Neural cell (in vitro differentiated cells): ENCODE measurements around the gene LRRC15. TPM values are rescaled to one million over a fixed set of nuclear protein-coding genes. Genes with fewer than 3 reads are reported as not detected.

Experiments
- H2AFZ ChIP-seq: fragments of 200-600, 300-800 bp; sonication (generic), shearing (Covaris generic); 2 replicates; pipeline ENCODE4 v1.6.0; 2014; ENCODE audit warnings: low read depth, mild to moderate bottlenecking, antibody characterized with exemption, low read length, moderate library complexity
- H3F3A ChIP-seq: fragments of 200-600 bp; shearing (Covaris generic); 2 replicates; pipeline ENCODE4 v1.6.1; 2016; ENCODE audit warnings: mild to moderate bottlenecking, moderate library complexity, mixed read lengths, antibody characterized with exemption, low read length; ENCODE audit not compliant: insufficient read depth, poor library complexity, severe bottlenecking
- H3K27ac ChIP-seq: fragments of 200-600, 300-800 bp; sonication (generic), shearing (Covaris generic); 2 replicates; pipeline ENCODE4 v1.5.1; 2014; ENCODE audit warnings: mild to moderate bottlenecking, low read length, moderate library complexity
- H3K27me3 ChIP-seq: fragments of 300-800, 200-600 bp; sonication (generic), shearing (Covaris generic); 2 replicates; pipeline ENCODE4 v1.6.0; 2014; ENCODE audit warnings: mild to moderate bottlenecking, low read depth, low read length, moderate library complexity; ENCODE audit not compliant: insufficient read depth
- H3K36me3 ChIP-seq: fragments of 300-800, 200-600 bp; sonication (generic), shearing (Covaris generic); 2 replicates; pipeline ENCODE4 v1.5.1; 2014; ENCODE audit warnings: mild to moderate bottlenecking, antibody characterized with exemption, low read length, moderate library complexity; ENCODE audit not compliant: insufficient read depth
- H3K4me2 ChIP-seq: fragments of 300-800, 200-600 bp; sonication (generic), shearing (Covaris generic); 2 replicates; pipeline ENCODE4 v1.6.0; 2014; ENCODE audit warnings: mild to moderate bottlenecking, low read length
- H3K4me3 ChIP-seq: fragments of 300-800, 200-600 bp; sonication (generic), shearing (Covaris generic); 2 replicates; pipeline ENCODE4 v1.5.1; 2014; ENCODE audit warnings: mild to moderate bottlenecking, low read length, moderate library complexity
- H3K79me2 ChIP-seq: fragments of 200-600 bp; shearing (Covaris generic); replicated peaks from 2 replicates; pipeline ENCODE4 v1.6.0; 2014; ENCODE audit warnings: mild to moderate bottlenecking, low read length, moderate library complexity; ENCODE audit not compliant: insufficient read depth
- H3K9ac ChIP-seq: fragments of 300-800, 200-600 bp; sonication (generic), shearing (Covaris generic); 2 replicates; pipeline ENCODE4 v1.6.1; 2016; ENCODE audit warnings: mild to moderate bottlenecking, low read length, mixed read lengths
- H3K9me2 ChIP-seq: fragments of 200-600 bp; shearing (Covaris generic); 2 replicates; pipeline ENCODE4 v1.6.1; 2016; ENCODE audit warnings: mild to moderate bottlenecking, low read length, mixed read lengths; ENCODE audit not compliant: insufficient read depth
- H3K9me3 ChIP-seq: fragments of 200-600, 300-800 bp; sonication (generic), shearing (Covaris generic); 2 replicates; pipeline ENCODE4 v1.6.1; 2016; ENCODE audit warnings: mild to moderate bottlenecking, mixed run types, low read length, moderate library complexity, mixed read lengths
- H4K20me1 ChIP-seq: fragments of 200-600 bp; shearing (Covaris generic); 2 replicates; pipeline ENCODE4 v1.6.1; 2016; ENCODE audit warnings: mild to moderate bottlenecking, mixed run types; ENCODE audit not compliant: insufficient read depth
- CTCF ChIP-seq: fragments of 450-650 bp; IDR thresholded peaks from 2 replicates; pipeline ENCODE4 v1.5.1; 2014; ENCODE audit warnings: antibody characterized with exemption, mild to moderate bottlenecking, moderate library complexity; ENCODE audit not compliant: poor library complexity, severe bottlenecking
- EP300 ChIP-seq: fragments of 450-650 bp; conservative IDR thresholded peaks from 2 replicates; pipeline ENCODE4 v1.6.1; 2014; ENCODE audit warnings: antibody characterized with exemption, mild to moderate bottlenecking, moderate library complexity; ENCODE audit not compliant: poor library complexity, severe bottlenecking
- EZH2 ChIP-seq: fragments of 200-600, 300-800 bp; shearing (Covaris generic), sonication (generic); IDR thresholded peaks from 2 replicates; pipeline ENCODE4 v1.6.1; 2014; ENCODE audit warnings: antibody characterized with exemption, low read length, borderline replicate concordance, mild to moderate bottlenecking; ENCODE audit not compliant: insufficient read depth, poor library complexity, severe bottlenecking
- MXI1 ChIP-seq: fragments of 450-650 bp; conservative IDR thresholded peaks from 2 replicates; pipeline ENCODE4 v1.6.1; 2014; ENCODE audit warnings: antibody characterized with exemption, mild to moderate bottlenecking; ENCODE audit not compliant: poor library complexity, severe bottlenecking
- POLR2AphosphoS5 ChIP-seq: IDR thresholded peaks from 2 replicates; pipeline ENCODE4 v1.6.1; 2012
- RAD21 ChIP-seq: fragments of 450-650 bp; conservative IDR thresholded peaks from 2 replicates; pipeline ENCODE4 v1.6.1; 2014; ENCODE audit warnings: antibody characterized with exemption, mild to moderate bottlenecking, moderate library complexity
- REST ChIP-seq: IDR thresholded peaks from 2 replicates; pipeline ENCODE4 v1.6.1; 2012; ENCODE audit warnings: borderline replicate concordance
- SMC3 ChIP-seq: fragments of 450-650 bp; conservative IDR thresholded peaks from 2 replicates; pipeline ENCODE4 v1.6.1; 2014; ENCODE audit warnings: antibody characterized with exemption, mild to moderate bottlenecking, moderate library complexity; ENCODE audit not compliant: poor library complexity
- TAF1 ChIP-seq: IDR thresholded peaks from 2 replicates; pipeline ENCODE4 v1.6.1; 2012; ENCODE audit warnings: low read depth
- polyA plus RNA-seq: library from polyadenylated mRNA; depleted of rRNA; stranded (reverse); fragments of >200 nt; gene quantifications from 2 replicates; pipeline ENCODE4 v1.2.3, GENCODE V29; 2014

Gene LRRC15
- polyA plus RNA-seq, 1 donor from 2014 or later = not detected

DNA sequence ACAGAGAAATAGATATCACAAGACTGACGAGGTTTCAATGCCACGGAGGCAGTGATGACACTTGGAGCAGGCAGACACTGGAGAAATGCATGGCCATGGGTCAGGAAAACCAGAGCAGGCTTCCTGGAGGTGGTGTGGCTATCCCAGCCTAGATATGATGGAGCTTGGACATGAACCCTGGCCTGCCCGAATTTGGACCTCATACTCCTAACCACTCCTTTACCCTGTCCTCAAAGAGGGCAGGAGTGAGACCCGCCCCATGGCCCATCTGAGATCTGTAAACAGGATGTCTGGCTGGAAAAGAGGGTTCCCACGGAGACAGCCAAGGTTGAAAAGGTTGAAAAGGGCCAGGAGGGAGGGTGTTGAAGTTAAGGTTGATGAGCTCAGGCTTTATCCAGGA lies 49.4 kb downstream of the LRRC15 start:
- H3F3A ChIP-seq = no peaks in the 10 kb centered on the region
- no peaks in the 10 kb centered on the region for H3K36me3 ChIP-seq
- H4K20me1 ChIP-seq = no peaks in the 10 kb centered on the region
- H3K79me2 ChIP-seq = no peaks in the 10 kb centered on the region
- H3K27ac ChIP-seq = no peak overlapping the region
- H3K4me3 ChIP-seq = no peak overlapping the region
- no peak overlapping the region for H3K4me2 ChIP-seq
- H3K9me3 ChIP-seq = peaks cover 5% of the 10 kb centered on the region
- no peaks in the 10 kb centered on the region for H3K9me2 ChIP-seq
- no peak overlapping the region for H2AFZ ChIP-seq
- peaks cover 6% of the 10 kb centered on the region for H3K27me3 ChIP-seq
- no peak for TF ChIP-seq EZH2
- no peak overlapping the region for H3K9ac ChIP-seq

DNA sequence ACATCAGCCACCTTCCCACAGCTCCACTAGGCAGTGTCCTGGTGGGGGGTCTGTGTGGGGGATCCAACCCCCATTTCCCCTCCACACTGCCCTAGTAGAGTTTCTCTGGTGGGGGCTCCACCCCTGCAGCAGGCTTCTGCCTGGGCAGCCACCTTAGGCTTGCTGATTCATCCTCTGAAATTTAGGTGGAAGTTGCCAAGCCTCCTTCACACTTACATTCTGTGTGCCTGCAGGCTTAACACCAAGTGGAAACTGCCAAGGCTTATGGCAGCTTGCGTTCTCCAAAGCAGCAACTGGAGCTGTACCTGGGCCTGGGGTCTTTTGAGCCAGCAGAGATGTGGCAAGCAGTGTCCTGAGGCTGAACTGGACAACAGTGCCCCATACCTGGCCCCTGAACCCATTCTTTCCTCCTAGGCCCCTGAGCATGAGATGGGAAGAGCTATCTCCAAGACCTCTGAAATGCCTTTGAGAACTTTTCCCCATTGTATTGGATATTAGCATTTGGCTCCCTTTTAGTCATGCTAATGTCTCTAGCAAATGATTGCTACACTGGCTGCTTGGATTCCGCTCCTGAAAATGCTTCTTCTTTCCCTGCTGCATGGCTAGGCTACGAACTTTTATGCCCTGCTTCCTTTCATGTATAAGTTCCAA lies 50.9 kb downstream of the LRRC15 start:
- Histone ChIP-seq H3K4me3 (no peak overlapping the region), H3K27me3 (peaks cover 9% of the 10 kb centered on the region), H4K20me1 (no peaks in the 10 kb centered on the region), H3K9ac (no peak overlapping the region), H3K4me2 (no peak overlapping the region), H3F3A (no peaks in the 10 kb centered on the region), H3K9me3 (peaks cover 5% of the 10 kb centered on the region), H3K27ac (no peak overlapping the region), H3K79me2 (no peaks in the 10 kb centered on the region), H3K9me2 (no peaks in the 10 kb centered on the region), H2AFZ (no peak overlapping the region), H3K36me3 (no peaks in the 10 kb centered on the region)
- no peak for TF ChIP-seq EP300
- no peak for TF ChIP-seq TAF1
- no peak for TF ChIP-seq CTCF
- TF ChIP-seq MXI1 = no peak
- TF ChIP-seq REST = no peak
- TF ChIP-seq SMC3 = no peak
- TF ChIP-seq EZH2 = no peak
- TF ChIP-seq RAD21 = no peak
- no peak for TF ChIP-seq POLR2AphosphoS5

- no peak overlapping the region for H2AFZ ChIP-seq
- H3K4me2 ChIP-seq = no peak overlapping the region
- peaks cover 9% of the 10 kb centered on the region for H3K27me3 ChIP-seq
- H4K20me1 ChIP-seq = no peaks in the 10 kb centered on the region
- H3K36me3 ChIP-seq = no peaks in the 10 kb centered on the region
- no peaks in the 10 kb centered on the region for H3K79me2 ChIP-seq
- TF ChIP-seq REST = no peak
- no peak for TF ChIP-seq SMC3
- TF ChIP-seq POLR2AphosphoS5 = no peak
- H3F3A ChIP-seq = no peaks in the 10 kb centered on the region
- H3K27ac ChIP-seq = no peak overlapping the region
- no peaks in the 10 kb centered on the region for H3K9me2 ChIP-seq
- H3K4me3 ChIP-seq = no peak overlapping the region
- peaks cover 5% of the 10 kb centered on the region for H3K9me3 ChIP-seq
- H3K9ac ChIP-seq = no peak overlapping the region
Observed at GRCh38 chr3:194316918-194317317, 52.6 kb downstream of the LRRC15 start.
